ENCODE measurements around the gene DBN1. TPM values are rescaled to one million over a fixed set of nuclear protein-coding genes. Genes with fewer than 3 reads are reported as not detected.

The DBN1 gene
- total RNA-seq, 1 experiment from 2014 or later, result 286 TPM

- Histone ChIP-seq H3K4me1 (ENCODE audit: insufficient read depth, low read length, poor library complexity, severe bottlenecking) (no peaks in the 10 kb centered on the region), H3K27me3 (replicated peaks; ENCODE audit: insufficient read depth, low read depth, low read length, poor library complexity) (no peaks in the 10 kb centered on the region), H3K27ac (ENCODE audit: low read depth, low read length, poor library complexity, severe bottlenecking) (no peak overlapping the region), H3K4me3 (ENCODE audit: low read depth, low read length, poor library complexity, severe bottlenecking) (no peak overlapping the region), H3K36me3 (ENCODE audit: insufficient read depth, low read length, poor library complexity, severe bottlenecking) (no peaks in the 10 kb centered on the region), H3K9me3 (ENCODE audit: low read depth, low read length, poor library complexity, severe bottlenecking) (no peaks in the 10 kb centered on the region)
- DNase-seq (ENCODE audit: low spot score), result no peak
- CTCF ChIA-PET, result no interaction called here
- no TSS peak for BruUV-seq (replicated peaks)
- no peak for TF ChIP-seq EZH2 (IDR thresholded peaks at IDR 0.05; ENCODE audit: borderline replicate concordance, low read depth, low read length, poor library complexity, severe bottlenecking)
- TF ChIP-seq CTCF (conservative IDR thresholded peaks at IDR 0.05; ENCODE audit: low read depth, low read length), result no peak
- POLR2A ChIA-PET (ENCODE audit: low non-redundant PET), result no interaction called here
- intact Hi-C loops (cut with micrococcal nuclease; ENCODE audit: unreplicated experiment), result no loop called here
Observed at GRCh38 chr5:177410575-177410974, 62.9 kb downstream of the DBN1 start.

GRCh38 chr5:177409043-177409801, 64.2 kb downstream of the DBN1 start, which contains the start of gene F12:
Gene F12 (minus strand): TSS chr5:177409564. CDS start chr5:177409527, 37 bp downstream.
- intact Hi-C loops (cut with micrococcal nuclease; ENCODE audit: unreplicated experiment), result no loop called here
- Histone ChIP-seq H3K9me3 (ENCODE audit: low read depth, low read length, poor library complexity, severe bottlenecking) (no peaks in the 10 kb centered on the region), H3K27me3 (replicated peaks; ENCODE audit: insufficient read depth, low read depth, low read length, poor library complexity) (no peaks in the 10 kb centered on the region), H3K27ac (ENCODE audit: low read depth, low read length, poor library complexity, severe bottlenecking) (no peak within 1 kb of the TSS), H3K4me1 (ENCODE audit: insufficient read depth, low read length, poor library complexity, severe bottlenecking) (peaks cover 3% of the 10 kb centered on the region), H3K4me3 (ENCODE audit: low read depth, low read length, poor library complexity, severe bottlenecking) (no peak within 1 kb of the TSS), H3K36me3 (ENCODE audit: insufficient read depth, low read length, poor library complexity, severe bottlenecking) (no peaks in the 10 kb centered on the region)
- BruUV-seq (replicated peaks), result no TSS peak
- POLR2A ChIA-PET (ENCODE audit: low non-redundant PET), result no interaction called here
- no peak for DNase-seq (ENCODE audit: low spot score)
- TF ChIP-seq CTCF (conservative IDR thresholded peaks at IDR 0.05; ENCODE audit: low read depth, low read length) (no peak), EZH2 (IDR thresholded peaks at IDR 0.05; ENCODE audit: borderline replicate concordance, low read depth, low read length, poor library complexity, severe bottlenecking) (no peak)
- CTCF ChIA-PET, result interaction anchor here (0.5 kb wide), 1 partner anchor 30 kb away, joined by 5 read pairs; no protein-coding TSS in a partner anchor

Other genes starting within 250 kb of the DBN1 start
- gene RAB24, start 169.9 kb downstream of the DBN1 start, total RNA-seq (2021), result 16.0 and 19.2 TPM in 2 replicates
- 169 and 194 TPM in 2 replicates for gene PRELID1, start 169.8 kb downstream of the DBN1 start, total RNA-seq (2021)
- gene MXD3, start 161.7 kb downstream of the DBN1 start, total RNA-seq (2021), result 15.1 and 19.4 TPM in 2 replicates
- 97.7 and 98.4 TPM in 2 replicates for gene LMAN2, start 122.0 kb downstream of the DBN1 start, total RNA-seq (2021)
- gene RGS14, start 115.7 kb downstream of the DBN1 start, total RNA-seq (2021), result 3.1 and 6.5 TPM in 2 replicates
- gene SLC34A1, start 89.2 kb downstream of the DBN1 start, total RNA-seq (2021), result not detected in 2 replicates
- gene PFN3, start 73.0 kb downstream of the DBN1 start, total RNA-seq (2021), result not detected in 2 replicates
- 0.81 TPM in 1 of 2 replicates, not detected in the other for gene F12, start 64.1 kb downstream of the DBN1 start, total RNA-seq (2021)
- 32.1 and 38.1 TPM in 2 replicates for gene GRK6, start 47.0 kb downstream of the DBN1 start, total RNA-seq (2021)
- 3.0 and 5.3 TPM in 2 replicates for gene PRR7, start 26.8 kb downstream of the DBN1 start, total RNA-seq (2021)
- 116 and 132 TPM in 2 replicates for gene PDLIM7, start 24.0 kb upstream of the DBN1 start, total RNA-seq (2021)
- gene DOK3, start 36.2 kb upstream of the DBN1 start, total RNA-seq (2021), result 13.1 and 15.0 TPM in 2 replicates
- gene DDX41, start 43.3 kb upstream of the DBN1 start, total RNA-seq (2021), result 82.3 and 87.7 TPM in 2 replicates
- gene FAM193B, start 80.9 kb upstream of the DBN1 start, total RNA-seq (2021), result 43.8 and 53.5 TPM in 2 replicates
- 88.6 and 90.1 TPM in 2 replicates for gene TMED9, start 118.6 kb upstream of the DBN1 start, total RNA-seq (2021)
- gene B4GALT7, start 126.5 kb upstream of the DBN1 start, total RNA-seq (2021), result 15.0 and 17.3 TPM in 2 replicates

Measured in A673 (cell line).